Prostate gland (tissue), 2 donors: ENCODE data around the gene BABAM2.

Experiments
- POLR2A ChIP-seq: fragments of 450-650 bp; IDR thresholded peaks from one replicate; pipeline ENCODE4 v1.6.1; 2016; ENCODE audit warnings: antibody characterized with exemption, mild to moderate bottlenecking
- POLR2AphosphoS5 ChIP-seq: sonication (generic); formaldehyde crosslinking; IDR thresholded peaks from one replicate; pipeline ENCODE4 v1.6.1; 2017; ENCODE audit warnings: antibody characterized with exemption
- TF ChIP-seq, protein P1 (sequence below), 4 experiments: fragments of 200-600 bp in 2 of 4; fragments of 450-650 bp in 2 of 4; sonication (generic) in 2 of 4; IDR thresholded peaks; 1 replicate in 3 of 4; 2 replicates in 1 of 4; pipeline ENCODE4 v1.5.1; 2016 to 2019; ENCODE audit warnings: antibody characterized with exemption in 4 of 4, mild to moderate bottlenecking in 2 of 4, moderate library complexity in 2 of 4

GRCh38 chr2:28181801-28182200, 291.3 kb downstream of the BABAM2 start:
- TF ChIP-seq, protein P1, sequence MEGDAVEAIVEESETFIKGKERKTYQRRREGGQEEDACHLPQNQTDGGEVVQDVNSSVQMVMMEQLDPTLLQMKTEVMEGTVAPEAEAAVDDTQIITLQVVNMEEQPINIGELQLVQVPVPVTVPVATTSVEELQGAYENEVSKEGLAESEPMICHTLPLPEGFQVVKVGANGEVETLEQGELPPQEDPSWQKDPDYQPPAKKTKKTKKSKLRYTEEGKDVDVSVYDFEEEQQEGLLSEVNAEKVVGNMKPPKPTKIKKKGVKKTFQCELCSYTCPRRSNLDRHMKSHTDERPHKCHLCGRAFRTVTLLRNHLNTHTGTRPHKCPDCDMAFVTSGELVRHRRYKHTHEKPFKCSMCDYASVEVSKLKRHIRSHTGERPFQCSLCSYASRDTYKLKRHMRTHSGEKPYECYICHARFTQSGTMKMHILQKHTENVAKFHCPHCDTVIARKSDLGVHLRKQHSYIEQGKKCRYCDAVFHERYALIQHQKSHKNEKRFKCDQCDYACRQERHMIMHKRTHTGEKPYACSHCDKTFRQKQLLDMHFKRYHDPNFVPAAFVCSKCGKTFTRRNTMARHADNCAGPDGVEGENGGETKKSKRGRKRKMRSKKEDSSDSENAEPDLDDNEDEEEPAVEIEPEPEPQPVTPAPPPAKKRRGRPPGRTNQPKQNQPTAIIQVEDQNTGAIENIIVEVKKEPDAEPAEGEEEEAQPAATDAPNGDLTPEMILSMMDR (IDR thresholded peaks at IDR 0.05), result no peak
- TF ChIP-seq POLR2AphosphoS5, result no peak
- TF ChIP-seq POLR2A, result no peak
